Activated effector memory CD4-positive, alpha-beta T cell treated with anti-CD3 and anti-CD28 coated beads, Interleukin-2, amount 50 U/mL, for 16 hours (primary cell): ENCODE measurements around the gene PCGF5.
A peak's percentile ranks its signal among the peaks of the same experiment; 100 is the strongest.
"Not testable (repeated sequence)": the region's sequence is repeated elsewhere in the genome, so short reads cannot be mapped to it uniquely, and the experiment has no call there.

Experiments used
- DNase-seq: peaks from one replicate; pipeline ENCODE4 v3.0.0-alpha.2; 2020

Gene PCGF5

GRCh38 chr10:91220194-91220953, at the start of gene PCGF5:
Gene PCGF5 (plus strand): TSS chr10:91220663. CDS start chr10:91222872, 2,209 bp downstream.
- peak; percentile 97 for DNase-seq

- no peak for DNase-seq
Measured at GRCh38 chr10:91171485-91171884, 49.0 kb upstream of the PCGF5 start.

GRCh38 chr10:91172348-91172747, 48.1 kb upstream of the PCGF5 start:
- DNase-seq = no peak

GRCh38 chr10:91185239-91185875, 35.1 kb upstream of the PCGF5 start:
- DNase-seq = no peak

- no peak for DNase-seq
Measured at GRCh38 chr10:91187156-91187555, 33.3 kb upstream of the PCGF5 start.

- not testable (repeated sequence) for DNase-seq
Measured at GRCh38 chr10:91188010-91188409, 32.5 kb upstream of the PCGF5 start.

GRCh38 chr10:91188889-91189288, 31.6 kb upstream of the PCGF5 start:
- no peak for DNase-seq

GRCh38 chr10:91190388-91190870, 30.0 kb upstream of the PCGF5 start:
- DNase-seq = no peak

- DNase-seq = no peak
Measured at GRCh38 chr10:91190876-91191583, 29.4 kb upstream of the PCGF5 start.

GRCh38 chr10:91191584-91191919, 28.9 kb upstream of the PCGF5 start:
- DNase-seq = no peak

- DNase-seq = no peak
Measured at GRCh38 chr10:91194497-91195179, 25.8 kb upstream of the PCGF5 start.

GRCh38 chr10:91196268-91197048, 24.0 kb upstream of the PCGF5 start:
- no peak for DNase-seq

GRCh38 chr10:91197127-91197526, 23.3 kb upstream of the PCGF5 start:
- DNase-seq = no peak

GRCh38 chr10:91198781-91199180, 21.7 kb upstream of the PCGF5 start:
- no peak for DNase-seq

GRCh38 chr10:91200314-91201212, 19.9 kb upstream of the PCGF5 start:
- DNase-seq = no peak

- peak; percentile 74 for DNase-seq
Measured at GRCh38 chr10:91201213-91201996, 19.1 kb upstream of the PCGF5 start.

GRCh38 chr10:91206427-91206826, 14.0 kb upstream of the PCGF5 start:
- DNase-seq = no peak

- no peak for DNase-seq
Measured at GRCh38 chr10:91206837-91207474, 13.5 kb upstream of the PCGF5 start.

GRCh38 chr10:91208642-91209041, 11.8 kb upstream of the PCGF5 start:
- no peak for DNase-seq

GRCh38 chr10:91210014-91210413, 10.4 kb upstream of the PCGF5 start:
- no peak for DNase-seq
